A673 (cell line): ENCODE results near the gene STXBP2. TPM values are rescaled to one million over a fixed set of nuclear protein-coding genes. Genes with fewer than 3 reads are reported as not detected.

Source experiments
- BruUV-seq: library from RNA; stranded (reverse); fragments of 400-500 nt; replicated peaks from 2 replicates; lab custom pipeline; 2021; lab: Mats Ljungman, UMichigan
- CTCF ChIA-PET: fragments of 300-600 bp; sonication (Branson Sonifier 250); formaldehyde crosslinking; loops from one replicate; lab custom pipeline; 2022; ENCODE audit warnings: antibody characterized with exemption; lab: Charles Lee
- POLR2A ChIA-PET: fragments of 300-600 bp; sonication (Branson Sonifier 250); formaldehyde crosslinking; loops from one replicate; lab custom pipeline; 2022; ENCODE audit warnings: antibody characterized with exemption; ENCODE audit not compliant: low non-redundant PET; lab: Charles Lee
- DNase-seq: peaks from one replicate; pipeline ENCODE4 v3.0.0-alpha.2; 2015; ENCODE audit warnings: low spot score
- H3K27ac ChIP-seq: fragments of 200-600 bp; sonication (generic); 2 replicates; pipeline ENCODE4 v1.5.1; 2016; ENCODE audit warnings: mixed run types, low read depth, mild to moderate bottlenecking, mixed read lengths, antibody characterized with exemption, low read length; ENCODE audit not compliant: poor library complexity, severe bottlenecking
- H3K27me3 ChIP-seq: fragments of 200-600 bp; sonication (generic); replicated peaks from 2 replicates; pipeline ENCODE4 v1.6.1; 2017; ENCODE audit warnings: mixed run types, low read depth, mild to moderate bottlenecking, mixed read lengths, antibody characterized with exemption, low read length; ENCODE audit not compliant: insufficient read depth, poor library complexity
- H3K36me3 ChIP-seq: fragments of 200-600 bp; sonication (generic); 2 replicates; pipeline ENCODE4 v1.6.1; 2016; ENCODE audit warnings: mixed run types, mild to moderate bottlenecking, mixed read lengths, antibody characterized with exemption, low read length; ENCODE audit not compliant: insufficient read depth, poor library complexity, severe bottlenecking
- H3K4me1 ChIP-seq: fragments of 200-600 bp; sonication (generic); 2 replicates; pipeline ENCODE4 v1.6.1; 2017; ENCODE audit warnings: mixed run types, mild to moderate bottlenecking, mixed read lengths, antibody characterized with exemption, low read length; ENCODE audit not compliant: insufficient read depth, poor library complexity, severe bottlenecking
- H3K4me3 ChIP-seq: fragments of 200-600 bp; sonication (generic); 2 replicates; pipeline ENCODE4 v1.5.1; 2016; ENCODE audit warnings: low read depth, mixed run types, mild to moderate bottlenecking, mixed read lengths, low read length; ENCODE audit not compliant: poor library complexity, severe bottlenecking
- H3K9me3 ChIP-seq: fragments of 200-600 bp; sonication (generic); 2 replicates; pipeline ENCODE4 v1.6.1; 2016; ENCODE audit warnings: mixed run types, low read depth, mild to moderate bottlenecking, mixed read lengths, antibody characterized with exemption, low read length; ENCODE audit not compliant: poor library complexity, severe bottlenecking
- EZH2 ChIP-seq: fragments of 200-600 bp; sonication (generic); IDR thresholded peaks from 2 replicates; pipeline ENCODE4 v1.6.1; 2017; ENCODE audit warnings: borderline replicate concordance, low read depth, mild to moderate bottlenecking, mixed read lengths, antibody characterized with exemption, low read length; ENCODE audit not compliant: poor library complexity, severe bottlenecking
- intact Hi-C: fragments of 100-400 bp; cut with micrococcal nuclease; formaldehyde crosslinking; loops from one replicate; pipeline ENCODE4 v1.10.0; 2022; ENCODE audit not compliant: unreplicated experiment
- total RNA-seq: library from RNA; stranded (reverse); gene quantifications from 2 replicates; pipeline ENCODE4 v1.2.3, GENCODE V29; 2021
- TF ChIP-seq, protein P1 (sequence below): fragments of 300-800, 200-600 bp; sonication (generic); conservative IDR thresholded peaks from 2 replicates; pipeline ENCODE4 v1.5.1; 2017; ENCODE audit warnings: low read depth, mild to moderate bottlenecking, antibody characterized with exemption, low read length, moderate library complexity, mixed read lengths

Gene STXBP2
- total RNA-seq, 1 experiment from 2014 or later = 49.8 TPM

DNA sequence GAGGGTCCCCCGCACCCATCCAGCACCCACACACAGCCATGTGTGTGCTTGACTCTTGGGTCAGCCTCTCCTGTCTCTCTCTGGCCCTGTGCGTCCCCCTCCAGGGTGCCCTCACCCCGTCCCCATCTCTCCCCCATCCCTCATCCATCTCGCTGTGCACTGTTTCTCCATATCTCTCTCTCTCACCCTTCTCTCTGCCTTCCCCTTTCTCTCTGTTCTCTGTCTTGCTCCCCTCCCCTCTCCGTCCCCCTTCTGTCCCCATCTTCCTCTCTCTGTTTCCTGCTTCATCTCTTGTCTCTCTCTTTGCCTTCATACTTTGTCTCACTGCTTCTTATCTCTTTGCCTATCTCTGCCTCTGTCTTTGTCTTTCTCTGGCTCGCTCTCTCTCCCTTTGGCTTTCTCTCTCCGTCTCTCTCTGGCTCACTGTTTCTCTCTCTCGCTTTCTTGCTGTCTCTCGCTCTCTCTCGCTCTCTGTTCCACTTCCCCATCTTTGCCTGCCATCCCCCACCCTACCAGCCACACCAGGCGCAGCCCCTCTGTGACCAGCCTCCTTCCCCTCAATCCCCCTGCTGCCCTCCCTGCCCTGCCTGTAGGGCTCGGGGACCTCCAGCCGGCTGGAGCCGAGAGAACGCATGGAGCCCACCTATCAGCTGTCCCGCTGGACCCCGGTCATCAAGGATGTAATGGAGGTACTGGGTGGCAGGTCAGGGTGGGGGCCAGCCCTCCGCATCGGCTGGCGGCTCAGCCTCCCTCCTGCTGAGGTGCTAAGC is 8.9 kb downstream of the STXBP2 start:
- TF ChIP-seq, protein P1, sequence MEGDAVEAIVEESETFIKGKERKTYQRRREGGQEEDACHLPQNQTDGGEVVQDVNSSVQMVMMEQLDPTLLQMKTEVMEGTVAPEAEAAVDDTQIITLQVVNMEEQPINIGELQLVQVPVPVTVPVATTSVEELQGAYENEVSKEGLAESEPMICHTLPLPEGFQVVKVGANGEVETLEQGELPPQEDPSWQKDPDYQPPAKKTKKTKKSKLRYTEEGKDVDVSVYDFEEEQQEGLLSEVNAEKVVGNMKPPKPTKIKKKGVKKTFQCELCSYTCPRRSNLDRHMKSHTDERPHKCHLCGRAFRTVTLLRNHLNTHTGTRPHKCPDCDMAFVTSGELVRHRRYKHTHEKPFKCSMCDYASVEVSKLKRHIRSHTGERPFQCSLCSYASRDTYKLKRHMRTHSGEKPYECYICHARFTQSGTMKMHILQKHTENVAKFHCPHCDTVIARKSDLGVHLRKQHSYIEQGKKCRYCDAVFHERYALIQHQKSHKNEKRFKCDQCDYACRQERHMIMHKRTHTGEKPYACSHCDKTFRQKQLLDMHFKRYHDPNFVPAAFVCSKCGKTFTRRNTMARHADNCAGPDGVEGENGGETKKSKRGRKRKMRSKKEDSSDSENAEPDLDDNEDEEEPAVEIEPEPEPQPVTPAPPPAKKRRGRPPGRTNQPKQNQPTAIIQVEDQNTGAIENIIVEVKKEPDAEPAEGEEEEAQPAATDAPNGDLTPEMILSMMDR = no peak
- no peak for TF ChIP-seq EZH2
- Histone ChIP-seq H3K27ac (no peak overlapping the region), H3K4me1 (no peaks in the 10 kb centered on the region), H3K4me3 (no peak overlapping the region), H3K27me3 (no peaks in the 10 kb centered on the region), H3K9me3 (no peaks in the 10 kb centered on the region), H3K36me3 (no peaks in the 10 kb centered on the region)
- ChIA-PET CTCF (no interaction called here), POLR2A (no interaction called here)
- no peak for DNase-seq
- BruUV-seq = no TSS peak
- intact Hi-C loops = no loop called here

DNA sequence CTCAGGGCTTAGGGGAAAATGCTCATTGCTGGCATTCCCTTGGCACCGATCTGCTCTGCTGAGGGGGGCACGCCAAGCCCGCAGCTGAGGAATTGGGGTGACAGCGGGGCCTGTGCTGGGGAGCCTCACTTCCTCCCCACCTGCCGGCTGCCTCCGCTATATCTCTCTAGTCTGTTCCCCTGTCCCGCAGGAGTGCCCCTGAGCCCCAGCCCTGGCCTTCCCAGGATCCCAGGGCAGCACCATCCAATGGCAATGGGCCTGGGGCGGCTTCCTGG is 9.5 kb downstream of the STXBP2 start:
- H3K27me3 ChIP-seq = no peaks in the 10 kb centered on the region
- no peaks in the 10 kb centered on the region for H3K9me3 ChIP-seq
- no peak overlapping the region for H3K27ac ChIP-seq
- H3K4me1 ChIP-seq = no peaks in the 10 kb centered on the region
- ChIA-PET CTCF (no interaction called here), POLR2A (no interaction called here)
- TF ChIP-seq, protein P1 = no peak
- no peak for TF ChIP-seq EZH2
- intact Hi-C loops = no loop called here
- H3K4me3 ChIP-seq = no peak overlapping the region
- no TSS peak for BruUV-seq
- DNase-seq = no peak
- no peaks in the 10 kb centered on the region for H3K36me3 ChIP-seq

DNA sequence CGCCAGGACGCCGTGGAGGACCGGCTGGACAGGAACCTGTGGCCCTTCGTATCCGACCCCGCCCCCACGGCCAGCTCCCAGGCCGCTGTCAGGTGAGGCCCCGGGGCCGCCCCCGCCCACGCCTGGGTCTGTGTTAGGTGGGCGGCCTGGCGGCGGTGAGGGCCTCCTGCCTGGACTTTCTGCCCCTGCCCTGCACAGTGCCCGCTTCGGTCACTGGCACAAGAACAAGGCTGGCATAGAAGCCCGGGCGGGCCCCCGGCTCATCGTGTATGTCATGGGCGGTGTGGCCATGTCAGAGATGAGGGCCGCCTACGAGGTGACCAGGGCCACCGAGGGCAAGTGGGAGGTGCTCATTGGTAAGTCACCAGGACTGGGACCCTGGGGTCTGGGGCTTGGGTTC is 10.2 kb downstream of the STXBP2 start:
- CTCF ChIA-PET = no interaction called here
- H3K27me3 ChIP-seq = no peaks in the 10 kb centered on the region
- intact Hi-C loops = no loop called here
- no TSS peak for BruUV-seq
- no peak overlapping the region for H3K27ac ChIP-seq
- no peak for DNase-seq
- no peaks in the 10 kb centered on the region for H3K36me3 ChIP-seq
- no peak for TF ChIP-seq EZH2
- TF ChIP-seq, protein P1 = no peak
- no peak overlapping the region for H3K4me3 ChIP-seq
- H3K4me1 ChIP-seq = no peaks in the 10 kb centered on the region
- H3K9me3 ChIP-seq = no peaks in the 10 kb centered on the region
- POLR2A ChIA-PET = no interaction called here
